IMR-90 (cell line): ENCODE results near the gene MINDY2.

ENCODE experiments used
- CHD1 ChIP-seq: IDR thresholded peaks from 2 replicates; pipeline ENCODE4 v1.6.1; 2012; ENCODE audit warnings: low read depth, low read length, improper control_type of control experiment
- CTCF ChIP-seq: conservative IDR thresholded peaks from 2 replicates; pipeline ENCODE4 v1.5.1; 2012; ENCODE audit warnings: mild to moderate bottlenecking, low read depth, low read length, improper control_type of control experiment
- FOS ChIP-seq: fragments of 150-350 bp; IDR thresholded peaks from 2 replicates; pipeline ENCODE4 v1.6.1; 2016; ENCODE audit warnings: low read depth, low read length
- MXI1 ChIP-seq: IDR thresholded peaks from 2 replicates; pipeline ENCODE4 v1.6.1; 2012; ENCODE audit warnings: low read depth, mild to moderate bottlenecking, low read length, moderate library complexity, borderline replicate concordance
- POLR2A ChIP-seq: IDR thresholded peaks from 2 replicates; pipeline ENCODE4 v1.6.1; 2012; ENCODE audit warnings: mild to moderate bottlenecking, low read depth, low read length

GRCh38 chr15:58880320-58880719, 109.2 kb downstream of the MINDY2 start:
- TF ChIP-seq CTCF: no peak
- TF ChIP-seq POLR2A: no peak
- TF ChIP-seq CHD1: no peak
- TF ChIP-seq FOS: no peak
- no peak for TF ChIP-seq MXI1
